LNCaP clone FGC (cell line): Measurements from ENCODE around the gene WWC2.
"Not testable (repeated sequence)": the region's sequence is repeated elsewhere in the genome, so short reads cannot be mapped to it uniquely, and the experiment has no call there.

Experiments
- DNase-seq: peaks from one replicate; pipeline ENCODE4 v3.0.0-alpha.2; 2011; ENCODE audit warnings: low read depth
- H3K4me3 ChIP-seq: 2 replicates; pipeline ENCODE4 v1.5.1; 2011; ENCODE audit warnings: mild to moderate bottlenecking, low read depth, low read length, control low read depth
- TF ChIP-seq, protein P1 (sequence below): IDR thresholded peaks from 2 replicates; pipeline ENCODE4 v1.5.1; 2012; ENCODE audit warnings: mild to moderate bottlenecking; ENCODE audit not compliant: control insufficient read depth, insufficient read depth; ENCODE audit errors: extremely low read depth

Gene WWC2

DNA sequence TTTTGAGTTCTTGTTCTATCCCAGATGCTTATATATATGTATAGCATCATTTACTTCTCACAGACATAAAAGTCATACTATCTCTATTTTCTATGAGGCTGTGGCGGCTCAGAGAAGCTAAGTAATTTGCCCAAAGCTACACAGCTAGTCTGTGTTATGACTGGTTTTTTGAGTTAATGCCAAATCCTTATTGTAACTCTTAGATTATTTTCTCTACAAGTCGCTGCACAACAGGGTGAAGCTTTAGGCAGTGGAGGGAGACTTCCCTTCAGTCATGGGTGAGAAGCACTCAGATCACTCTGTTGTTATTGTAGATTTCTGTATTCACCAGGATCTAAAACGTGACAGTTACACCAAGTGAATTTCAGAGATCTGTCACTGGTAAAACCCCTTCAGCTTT lies 48.1 kb downstream of the WWC2 start:
- no peak for DNase-seq
- H3K4me3 ChIP-seq, result no peak overlapping the region
- TF ChIP-seq, protein P1, sequence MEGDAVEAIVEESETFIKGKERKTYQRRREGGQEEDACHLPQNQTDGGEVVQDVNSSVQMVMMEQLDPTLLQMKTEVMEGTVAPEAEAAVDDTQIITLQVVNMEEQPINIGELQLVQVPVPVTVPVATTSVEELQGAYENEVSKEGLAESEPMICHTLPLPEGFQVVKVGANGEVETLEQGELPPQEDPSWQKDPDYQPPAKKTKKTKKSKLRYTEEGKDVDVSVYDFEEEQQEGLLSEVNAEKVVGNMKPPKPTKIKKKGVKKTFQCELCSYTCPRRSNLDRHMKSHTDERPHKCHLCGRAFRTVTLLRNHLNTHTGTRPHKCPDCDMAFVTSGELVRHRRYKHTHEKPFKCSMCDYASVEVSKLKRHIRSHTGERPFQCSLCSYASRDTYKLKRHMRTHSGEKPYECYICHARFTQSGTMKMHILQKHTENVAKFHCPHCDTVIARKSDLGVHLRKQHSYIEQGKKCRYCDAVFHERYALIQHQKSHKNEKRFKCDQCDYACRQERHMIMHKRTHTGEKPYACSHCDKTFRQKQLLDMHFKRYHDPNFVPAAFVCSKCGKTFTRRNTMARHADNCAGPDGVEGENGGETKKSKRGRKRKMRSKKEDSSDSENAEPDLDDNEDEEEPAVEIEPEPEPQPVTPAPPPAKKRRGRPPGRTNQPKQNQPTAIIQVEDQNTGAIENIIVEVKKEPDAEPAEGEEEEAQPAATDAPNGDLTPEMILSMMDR, result no peak

GRCh38 chr4:183147983-183148382 lies 48.9 kb downstream of the WWC2 start:
- H3K4me3 ChIP-seq, result no peak overlapping the region
- DNase-seq, result no peak
- TF ChIP-seq, protein P1, result no peak

DNA sequence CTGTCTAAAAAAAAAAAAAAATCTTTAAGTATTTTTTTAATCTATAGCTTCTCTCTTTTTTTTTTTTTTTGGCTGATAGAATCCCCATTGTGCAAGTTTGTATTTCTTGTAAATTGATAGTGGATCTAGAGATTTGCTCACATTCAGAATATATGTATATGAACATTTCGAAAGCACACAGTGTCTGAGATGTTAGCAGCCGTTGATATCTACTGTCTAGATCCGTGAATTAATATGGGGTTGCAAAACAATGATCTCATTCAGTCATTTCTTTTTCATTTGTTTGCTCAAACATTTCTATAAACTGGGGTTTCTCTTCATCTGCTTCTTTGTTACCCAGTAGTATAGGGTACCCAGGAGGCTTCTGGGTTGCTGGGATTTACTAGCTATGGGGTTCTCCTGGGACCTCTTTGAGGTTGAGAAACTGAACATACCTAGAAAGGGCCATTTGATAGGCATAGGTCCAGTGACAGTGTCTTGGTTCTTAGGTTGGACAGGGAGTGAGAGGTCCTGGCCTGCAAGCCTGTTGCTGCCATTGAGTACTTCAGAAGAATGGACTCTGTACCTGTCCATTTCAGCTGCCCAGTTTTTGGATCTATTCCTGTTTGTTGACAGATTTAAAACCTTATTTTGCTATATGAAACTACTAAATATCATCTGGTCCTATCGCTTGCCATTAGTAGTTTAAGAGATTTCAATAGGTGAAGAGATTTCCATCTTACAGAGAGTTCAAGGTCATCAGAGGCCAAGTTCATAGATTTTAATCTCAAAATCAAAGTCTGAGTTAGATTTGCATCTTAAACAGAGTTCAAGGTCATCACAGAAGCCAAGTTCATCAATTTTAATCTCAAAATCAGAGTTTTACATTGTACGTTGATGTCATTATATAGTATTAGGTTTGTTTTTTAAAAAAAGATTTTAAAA lies 50.8 kb downstream of the WWC2 start:
- TF ChIP-seq, protein P1, result no peak
- DNase-seq, result no peak
- no peak overlapping the region for H3K4me3 ChIP-seq

DNA sequence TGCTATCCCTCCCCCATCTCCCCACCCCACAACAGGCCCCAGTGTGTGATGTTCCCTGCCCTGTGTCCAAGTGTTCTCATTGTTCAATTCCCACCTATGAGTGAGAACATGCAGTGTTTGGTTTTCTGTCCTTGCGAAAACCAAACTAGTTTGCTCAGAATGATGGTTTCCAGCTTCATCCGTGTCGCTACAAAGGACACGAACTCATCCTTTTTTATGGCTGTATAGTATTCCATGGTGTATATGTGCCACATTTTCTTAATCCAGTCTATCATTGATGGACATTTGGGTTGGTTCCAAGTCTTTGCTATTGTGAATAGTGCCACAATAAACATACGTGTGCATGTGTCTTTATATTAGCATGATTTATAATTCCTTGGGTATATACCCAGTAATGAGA lies 51.6 kb downstream of the WWC2 start:
- not testable (repeated sequence) for H3K4me3 ChIP-seq

DNA sequence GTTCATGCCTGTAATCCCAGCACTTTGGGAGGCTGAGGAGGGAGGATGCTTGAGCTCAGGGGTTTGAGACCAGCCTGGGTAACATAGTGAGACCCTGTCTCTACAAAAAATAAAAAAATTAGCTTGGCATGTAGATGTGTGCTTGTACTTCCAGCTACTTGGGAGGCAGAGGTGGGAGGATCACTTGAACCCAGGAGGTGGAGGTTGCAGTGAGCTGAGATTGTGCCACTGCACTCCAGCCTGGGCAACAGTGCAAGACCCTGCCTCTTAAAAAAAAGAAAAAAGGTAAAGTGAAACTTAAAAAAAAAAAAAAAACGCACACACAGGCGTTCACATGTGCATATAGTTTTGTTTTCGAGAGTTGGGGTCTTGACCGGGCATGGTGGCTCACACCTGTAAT lies 53.2 kb downstream of the WWC2 start:
- not testable (repeated sequence) for DNase-seq, H3K4me3 ChIP-seq

More for the DNA sequence above, 51.6 kb downstream of the WWC2 start:
- not testable (repeated sequence) for DNase-seq

GRCh38 chr4:183153190-183153916 lies 54.3 kb downstream of the WWC2 start:
- TF ChIP-seq, protein P1, result no peak
- H3K4me3 ChIP-seq, result no peak overlapping the region
- no peak for DNase-seq

DNA sequence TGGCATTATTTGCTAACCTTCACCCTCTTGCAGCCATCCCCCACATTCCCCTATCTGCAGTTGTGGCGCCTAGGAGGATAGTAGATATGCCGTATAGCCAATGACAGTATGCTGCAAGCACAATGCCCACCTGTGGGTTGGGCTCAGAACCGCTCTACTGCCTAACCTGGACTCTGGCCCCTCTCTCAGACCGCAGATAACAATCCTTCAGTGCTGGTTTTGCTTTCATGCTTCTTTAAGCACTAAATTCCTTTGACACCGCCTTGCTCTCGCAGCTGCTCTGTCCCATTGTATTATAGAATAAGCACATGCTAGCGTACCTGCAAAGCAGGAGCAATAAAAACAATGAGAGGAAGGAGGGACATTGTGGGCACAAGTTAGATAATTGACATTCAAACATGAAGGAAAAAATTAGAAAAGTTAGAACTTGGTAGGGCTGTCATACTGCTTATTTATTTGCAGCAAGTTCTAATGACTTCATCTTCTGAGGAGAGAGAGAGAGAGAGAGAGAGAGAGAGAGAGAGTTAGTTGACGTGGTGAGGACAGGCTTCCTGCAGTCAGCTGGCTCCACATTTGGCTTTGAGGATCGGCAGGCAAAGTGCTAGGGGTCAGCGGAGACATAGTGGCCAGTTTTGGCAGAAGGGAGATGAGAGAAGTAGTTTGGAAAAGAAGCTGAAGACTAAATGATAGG lies 55.8 kb downstream of the WWC2 start:
- no peak for DNase-seq
- H3K4me3 ChIP-seq, result no peak overlapping the region

More for the DNA sequence above, 55.8 kb downstream of the WWC2 start:
- TF ChIP-seq, protein P1, result no peak
